C1 segment of cervical spinal cord (tissue), 14 donors: ENCODE results near the gene ARID1B.
A peak's percentile ranks its signal among the peaks of the same experiment; 100 is the strongest.

Experiments
- DNase-seq, 14 donors: peaks; one replicate each; lab custom pipeline; 2025; lab: John Stamatoyannopoulos, UW

Gene ARID1B

GRCh38 chr6:156984178-156984738 lies 207.1 kb downstream of the ARID1B start:
- no peak for DNase-seq

GRCh38 chr6:156985309-156985708 lies 208.1 kb downstream of the ARID1B start:
- no peak for DNase-seq

- no peak for DNase-seq
These were observed 211.3 kb downstream of the ARID1B start for GRCh38 chr6:156988276-156989158.

GRCh38 chr6:156989159-156989806 lies 212.1 kb downstream of the ARID1B start:
- no peak for DNase-seq

- DNase-seq: peak in 1 of 14 donors; percentile 12
These were observed 215.0 kb downstream of the ARID1B start for GRCh38 chr6:156992020-156992804.

GRCh38 chr6:156993713-156994112 lies 216.5 kb downstream of the ARID1B start:
- DNase-seq: no peak

GRCh38 chr6:156994215-156995076 lies 217.3 kb downstream of the ARID1B start:
- no peak for DNase-seq

GRCh38 chr6:156995502-156995901 lies 218.3 kb downstream of the ARID1B start:
- no peak for DNase-seq

GRCh38 chr6:156996265-156996664 lies 219.1 kb downstream of the ARID1B start:
- no peak for DNase-seq

- no peak for DNase-seq
These were observed 221.7 kb downstream of the ARID1B start for GRCh38 chr6:156998794-156999330.

- DNase-seq: no peak
These were observed 222.6 kb downstream of the ARID1B start for GRCh38 chr6:156999762-157000161.

- DNase-seq: no peak
These were observed 224.5 kb downstream of the ARID1B start for GRCh38 chr6:157001716-157002115.

- DNase-seq: no peak
These were observed 225.6 kb downstream of the ARID1B start for GRCh38 chr6:157002774-157003173.

- no peak for DNase-seq
These were observed 228.8 kb downstream of the ARID1B start for GRCh38 chr6:157005940-157006339.

GRCh38 chr6:157008568-157008967 lies 231.4 kb downstream of the ARID1B start:
- no peak for DNase-seq

- no peak for DNase-seq
These were observed 235.2 kb downstream of the ARID1B start for GRCh38 chr6:157012355-157012754.

GRCh38 chr6:157013649-157014304 lies 236.6 kb downstream of the ARID1B start:
- DNase-seq: no peak

- no peak for DNase-seq
These were observed 237.7 kb downstream of the ARID1B start for GRCh38 chr6:157014871-157015270.

- DNase-seq: no peak
These were observed 239.8 kb downstream of the ARID1B start for GRCh38 chr6:157017022-157017421.

- DNase-seq: no peak
These were observed 240.7 kb downstream of the ARID1B start for GRCh38 chr6:157017861-157018260.
